ENCODE measurements around the gene WBP2. TPM values are rescaled to one million over a fixed set of nuclear protein-coding genes. Genes with fewer than 3 reads are reported as not detected.

Gene WBP2
- total and polyA plus RNA-seq, 2 of the 8 experiments (the other 6 are each of a cell fraction or from before 2014, with no cell fraction given), result 48.2 to 71.2 TPM

DNA sequence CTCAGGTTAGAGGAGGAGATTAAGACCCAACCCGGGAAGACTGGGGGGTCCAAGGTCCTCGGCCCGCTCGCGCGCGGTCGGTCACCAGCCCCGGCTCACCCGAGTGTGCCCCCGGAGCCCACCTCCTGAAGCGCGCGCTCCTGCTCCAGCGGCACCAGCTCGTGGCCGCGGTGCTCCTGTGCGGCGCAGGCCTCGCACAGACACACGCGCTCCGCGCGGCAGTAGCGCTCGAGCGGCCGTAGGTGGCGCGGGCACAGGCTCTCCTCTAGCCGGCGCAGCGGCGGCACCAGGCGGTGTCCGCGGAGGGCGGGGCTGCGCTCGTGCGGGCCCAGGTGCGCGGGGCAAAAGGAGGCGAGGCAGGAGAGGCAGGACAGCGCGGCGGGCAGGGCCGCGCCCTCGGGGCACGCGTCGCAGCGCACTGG, 22.6 kb upstream of the WBP2 start (continued):
- TF ChIP-seq, protein P1, sequence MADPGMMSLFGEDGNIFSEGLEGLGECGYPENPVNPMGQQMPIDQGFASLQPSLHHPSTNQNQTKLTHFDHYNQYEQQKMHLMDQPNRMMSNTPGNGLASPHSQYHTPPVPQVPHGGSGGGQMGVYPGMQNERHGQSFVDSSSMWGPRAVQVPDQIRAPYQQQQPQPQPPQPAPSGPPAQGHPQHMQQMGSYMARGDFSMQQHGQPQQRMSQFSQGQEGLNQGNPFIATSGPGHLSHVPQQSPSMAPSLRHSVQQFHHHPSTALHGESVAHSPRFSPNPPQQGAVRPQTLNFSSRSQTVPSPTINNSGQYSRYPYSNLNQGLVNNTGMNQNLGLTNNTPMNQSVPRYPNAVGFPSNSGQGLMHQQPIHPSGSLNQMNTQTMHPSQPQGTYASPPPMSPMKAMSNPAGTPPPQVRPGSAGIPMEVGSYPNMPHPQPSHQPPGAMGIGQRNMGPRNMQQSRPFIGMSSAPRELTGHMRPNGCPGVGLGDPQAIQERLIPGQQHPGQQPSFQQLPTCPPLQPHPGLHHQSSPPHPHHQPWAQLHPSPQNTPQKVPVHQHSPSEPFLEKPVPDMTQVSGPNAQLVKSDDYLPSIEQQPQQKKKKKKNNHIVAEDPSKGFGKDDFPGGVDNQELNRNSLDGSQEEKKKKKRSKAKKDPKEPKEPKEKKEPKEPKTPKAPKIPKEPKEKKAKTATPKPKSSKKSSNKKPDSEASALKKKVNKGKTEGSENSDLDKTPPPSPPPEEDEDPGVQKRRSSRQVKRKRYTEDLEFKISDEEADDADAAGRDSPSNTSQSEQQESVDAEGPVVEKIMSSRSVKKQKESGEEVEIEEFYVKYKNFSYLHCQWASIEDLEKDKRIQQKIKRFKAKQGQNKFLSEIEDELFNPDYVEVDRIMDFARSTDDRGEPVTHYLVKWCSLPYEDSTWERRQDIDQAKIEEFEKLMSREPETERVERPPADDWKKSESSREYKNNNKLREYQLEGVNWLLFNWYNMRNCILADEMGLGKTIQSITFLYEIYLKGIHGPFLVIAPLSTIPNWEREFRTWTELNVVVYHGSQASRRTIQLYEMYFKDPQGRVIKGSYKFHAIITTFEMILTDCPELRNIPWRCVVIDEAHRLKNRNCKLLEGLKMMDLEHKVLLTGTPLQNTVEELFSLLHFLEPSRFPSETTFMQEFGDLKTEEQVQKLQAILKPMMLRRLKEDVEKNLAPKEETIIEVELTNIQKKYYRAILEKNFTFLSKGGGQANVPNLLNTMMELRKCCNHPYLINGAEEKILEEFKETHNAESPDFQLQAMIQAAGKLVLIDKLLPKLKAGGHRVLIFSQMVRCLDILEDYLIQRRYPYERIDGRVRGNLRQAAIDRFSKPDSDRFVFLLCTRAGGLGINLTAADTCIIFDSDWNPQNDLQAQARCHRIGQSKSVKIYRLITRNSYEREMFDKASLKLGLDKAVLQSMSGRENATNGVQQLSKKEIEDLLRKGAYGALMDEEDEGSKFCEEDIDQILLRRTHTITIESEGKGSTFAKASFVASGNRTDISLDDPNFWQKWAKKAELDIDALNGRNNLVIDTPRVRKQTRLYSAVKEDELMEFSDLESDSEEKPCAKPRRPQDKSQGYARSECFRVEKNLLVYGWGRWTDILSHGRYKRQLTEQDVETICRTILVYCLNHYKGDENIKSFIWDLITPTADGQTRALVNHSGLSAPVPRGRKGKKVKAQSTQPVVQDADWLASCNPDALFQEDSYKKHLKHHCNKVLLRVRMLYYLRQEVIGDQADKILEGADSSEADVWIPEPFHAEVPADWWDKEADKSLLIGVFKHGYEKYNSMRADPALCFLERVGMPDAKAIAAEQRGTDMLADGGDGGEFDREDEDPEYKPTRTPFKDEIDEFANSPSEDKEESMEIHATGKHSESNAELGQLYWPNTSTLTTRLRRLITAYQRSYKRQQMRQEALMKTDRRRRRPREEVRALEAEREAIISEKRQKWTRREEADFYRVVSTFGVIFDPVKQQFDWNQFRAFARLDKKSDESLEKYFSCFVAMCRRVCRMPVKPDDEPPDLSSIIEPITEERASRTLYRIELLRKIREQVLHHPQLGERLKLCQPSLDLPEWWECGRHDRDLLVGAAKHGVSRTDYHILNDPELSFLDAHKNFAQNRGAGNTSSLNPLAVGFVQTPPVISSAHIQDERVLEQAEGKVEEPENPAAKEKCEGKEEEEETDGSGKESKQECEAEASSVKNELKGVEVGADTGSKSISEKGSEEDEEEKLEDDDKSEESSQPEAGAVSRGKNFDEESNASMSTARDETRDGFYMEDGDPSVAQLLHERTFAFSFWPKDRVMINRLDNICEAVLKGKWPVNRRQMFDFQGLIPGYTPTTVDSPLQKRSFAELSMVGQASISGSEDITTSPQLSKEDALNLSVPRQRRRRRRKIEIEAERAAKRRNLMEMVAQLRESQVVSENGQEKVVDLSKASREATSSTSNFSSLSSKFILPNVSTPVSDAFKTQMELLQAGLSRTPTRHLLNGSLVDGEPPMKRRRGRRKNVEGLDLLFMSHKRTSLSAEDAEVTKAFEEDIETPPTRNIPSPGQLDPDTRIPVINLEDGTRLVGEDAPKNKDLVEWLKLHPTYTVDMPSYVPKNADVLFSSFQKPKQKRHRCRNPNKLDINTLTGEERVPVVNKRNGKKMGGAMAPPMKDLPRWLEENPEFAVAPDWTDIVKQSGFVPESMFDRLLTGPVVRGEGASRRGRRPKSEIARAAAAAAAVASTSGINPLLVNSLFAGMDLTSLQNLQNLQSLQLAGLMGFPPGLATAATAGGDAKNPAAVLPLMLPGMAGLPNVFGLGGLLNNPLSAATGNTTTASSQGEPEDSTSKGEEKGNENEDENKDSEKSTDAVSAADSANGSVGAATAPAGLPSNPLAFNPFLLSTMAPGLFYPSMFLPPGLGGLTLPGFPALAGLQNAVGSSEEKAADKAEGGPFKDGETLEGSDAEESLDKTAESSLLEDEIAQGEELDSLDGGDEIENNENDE (IDR thresholded peaks at IDR 0.05; ENCODE audit: insufficient replicate concordance, low read length), result no peak
- TF ChIP-seq KDM1A (IDR thresholded peaks at IDR 0.05; ENCODE audit: borderline replicate concordance, low read length) (no peak), ZNF274 (IDR thresholded peaks at IDR 0.05; ENCODE audit: borderline replicate concordance, extremely low read depth, low read length) (no peak), SIN3A (conservative IDR thresholded peaks at IDR 0.05 in 1 of 2, IDR thresholded peaks at IDR 0.05 in 1 of 2; ENCODE audit: low read depth in 1 of 2, low read length in 2 of 2) (0 out of 4 replicates have a peak, but pooled peaks have one; percentile 18 to 45), EP300 (IDR thresholded peaks at IDR 0.05; ENCODE audit: borderline replicate concordance in 1 of 2, low read depth in 2 of 2, low read length in 2 of 2) (no peak), GTF2F1 (IDR thresholded peaks at IDR 0.05; ENCODE audit: borderline replicate concordance, low read depth, low read length) (no peak), RAD21 (IDR thresholded peaks at IDR 0.05 in 1 of 2, conservative IDR thresholded peaks at IDR 0.05 in 1 of 2; ENCODE audit: low read depth in 2 of 2, low read length in 2 of 2) (peak; percentile 10 to 44; a peak in 1 of 4 replicates)
- TF ChIP-seq, protein P2, sequence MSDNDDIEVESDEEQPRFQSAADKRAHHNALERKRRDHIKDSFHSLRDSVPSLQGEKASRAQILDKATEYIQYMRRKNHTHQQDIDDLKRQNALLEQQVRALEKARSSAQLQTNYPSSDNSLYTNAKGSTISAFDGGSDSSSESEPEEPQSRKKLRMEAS (IDR thresholded peaks at IDR 0.05), result peak; percentile 93
- TF ChIP-seq, protein P3, sequence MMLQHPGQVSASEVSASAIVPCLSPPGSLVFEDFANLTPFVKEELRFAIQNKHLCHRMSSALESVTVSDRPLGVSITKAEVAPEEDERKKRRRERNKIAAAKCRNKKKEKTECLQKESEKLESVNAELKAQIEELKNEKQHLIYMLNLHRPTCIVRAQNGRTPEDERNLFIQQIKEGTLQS (IDR thresholded peaks at IDR 0.05; ENCODE audit: insufficient read depth, low read depth, low read length), result no peak
